ENCODE results near the gene KCTD10.

Gene KCTD10

GRCh38 chr12:109483346-109483745 is 6.2 kb upstream of the KCTD10 start:
- H3K4me3 ChIP-seq (ENCODE audit: low read depth, low read length), result no peak overlapping the region
- in situ Hi-C loops (cut with HindIII; ENCODE audit: low sequenced_read_pairs), result no loop called here
- TF ChIP-seq CTCF (IDR thresholded peaks at IDR 0.05; ENCODE audit: low read depth, low read length, missing control alignments), result no peak
- no peak for DNase-seq (ENCODE audit: low read depth)

- no peak for TF ChIP-seq CTCF (IDR thresholded peaks at IDR 0.05; ENCODE audit: low read depth, low read length, missing control alignments)
- no peak for DNase-seq (ENCODE audit: low read depth)
- no peak overlapping the region for H3K4me3 ChIP-seq (ENCODE audit: low read depth, low read length)
- in situ Hi-C loops (cut with HindIII; ENCODE audit: low sequenced_read_pairs), result no loop called here
Observed at GRCh38 chr12:109482894-109483293, 5.8 kb upstream of the KCTD10 start.

- DNase-seq (ENCODE audit: low read depth), result no peak
- TF ChIP-seq CTCF (IDR thresholded peaks at IDR 0.05; ENCODE audit: low read depth, low read length, missing control alignments), result no peak
- in situ Hi-C loops (cut with HindIII; ENCODE audit: low sequenced_read_pairs), result no loop called here
Observed at GRCh38 chr12:109482491-109482890, 5.4 kb upstream of the KCTD10 start.

GRCh38 chr12:109481863-109482262 is 4.8 kb upstream of the KCTD10 start:
- no peak for DNase-seq (ENCODE audit: low read depth)
- in situ Hi-C loops (cut with HindIII; ENCODE audit: low sequenced_read_pairs), result no loop called here
- no peak for TF ChIP-seq CTCF (IDR thresholded peaks at IDR 0.05; ENCODE audit: low read depth, low read length, missing control alignments)
- no peak overlapping the region for H3K4me3 ChIP-seq (ENCODE audit: low read depth, low read length)

More at GRCh38 chr12:109482491-109482890, 5.4 kb upstream of the KCTD10 start:
- no peak overlapping the region for H3K4me3 ChIP-seq (ENCODE audit: low read depth, low read length)

- DNase-seq (ENCODE audit: low read depth), result no peak
- no peak for TF ChIP-seq CTCF (IDR thresholded peaks at IDR 0.05; ENCODE audit: low read depth, low read length, missing control alignments)
- in situ Hi-C loops (cut with HindIII; ENCODE audit: low sequenced_read_pairs), result no loop called here
- H3K4me3 ChIP-seq (ENCODE audit: low read depth, low read length), result no peak overlapping the region
Observed at GRCh38 chr12:109480356-109480755, 3.3 kb upstream of the KCTD10 start.

- no peak for DNase-seq (ENCODE audit: low read depth)
- no peak for TF ChIP-seq CTCF (IDR thresholded peaks at IDR 0.05; ENCODE audit: low read depth, low read length, missing control alignments)
- in situ Hi-C loops (cut with HindIII; ENCODE audit: low sequenced_read_pairs), result no loop called here
- H3K4me3 ChIP-seq (ENCODE audit: low read depth, low read length), result no peak overlapping the region
Observed at GRCh38 chr12:109479761-109480160, 2.7 kb upstream of the KCTD10 start.

- in situ Hi-C loops (cut with HindIII; ENCODE audit: low sequenced_read_pairs), result no loop called here
- no peak for DNase-seq (ENCODE audit: low read depth)
- H3K4me3 ChIP-seq (ENCODE audit: low read depth, low read length), result peak overlapping the region; percentile 84
- no peak for TF ChIP-seq CTCF (IDR thresholded peaks at IDR 0.05; ENCODE audit: low read depth, low read length, missing control alignments)
Observed at GRCh38 chr12:109477963-109478315, 839 bp upstream of the KCTD10 start.

Data from astrocyte of the cerebellum (primary cell).